Aorta (tissue), 5 donors: Measurements from ENCODE around the gene RIPOR3. TPM values are rescaled to one million over a fixed set of nuclear protein-coding genes. Genes with fewer than 3 reads are reported as not detected.

Experiments used
- ATAC-seq: fragments of 200-7000 bp; cut with Tn5 transposase; one replicate; pipeline ENCODE4 v1.9.1; 2022; ENCODE audit warnings: moderate library complexity; ENCODE audit not compliant: low FRiP score
- DNase-seq, 2 donors: peaks; one replicate each; pipeline ENCODE4 v3.0.0-alpha.2; 2020
- H3K27ac ChIP-seq, 2 donors: one replicate each; pipeline ENCODE4 v1.5.1; 2013; ENCODE audit warnings: low read length in 2 of 2, mild to moderate bottlenecking in 2 of 2, moderate library complexity in 2 of 2, control low read depth in 1 of 2, inconsistent platforms in 1 of 2, low read depth in 1 of 2
- H3K27me3 ChIP-seq, 2 donors: one replicate each; pipeline ENCODE4 v1.6.1; 2013; ENCODE audit warnings: control low read depth in 1 of 2, low read length in 1 of 2, mild to moderate bottlenecking in 1 of 2, moderate library complexity in 1 of 2; ENCODE audit not compliant: insufficient read depth in 2 of 2, control insufficient read depth in 1 of 2
- H3K36me3 ChIP-seq, 2 donors: one replicate each; pipeline ENCODE4 v1.6.1; 2013; ENCODE audit warnings: control low read depth in 1 of 2, low read length in 1 of 2, mild to moderate bottlenecking in 1 of 2; ENCODE audit not compliant: insufficient read depth in 2 of 2, control insufficient read depth in 1 of 2
- H3K4me1 ChIP-seq, 2 donors: one replicate each; pipeline ENCODE4 v1.6.1; 2013; ENCODE audit warnings: low read length in 2 of 2, control low read depth in 1 of 2, mild to moderate bottlenecking in 1 of 2, moderate library complexity in 1 of 2; ENCODE audit not compliant: insufficient read depth in 2 of 2, control insufficient read depth in 1 of 2
- H3K4me3 ChIP-seq, 2 donors: one replicate each; pipeline ENCODE4 v1.5.1; 2013; ENCODE audit warnings: low read length in 2 of 2, control low read depth in 1 of 2, mild to moderate bottlenecking in 1 of 2
- H3K9me3 ChIP-seq: one replicate; pipeline ENCODE4 v1.6.1; 2013; ENCODE audit warnings: mild to moderate bottlenecking, low read length; ENCODE audit not compliant: control insufficient read depth
- WGBS, 2 donors: extraction: QIAGEN DNeasy Blood & Tissue Kit; methylation state at CpG; one replicate each; pipeline ENCODE4 v1.1.7; 2013; 5-methylcytosine and 5-hydroxymethylcytosine counted together
- intact Hi-C, 2 donors: fragments of 100-400 bp; cut with DNase I; formaldehyde crosslinking; loops; one replicate each; pipeline versions ENCODE4 v1.14.2 to v1.15.0; 2022
- polyA plus RNA-seq, 2 donors: library from polyadenylated mRNA; stranded (reverse); fragments of 200-250 nt; gene quantifications; one replicate each; pipeline ENCODE4 v1.2.3, GENCODE V29; 2013
- total RNA-seq, 2 donors: library from RNA; stranded (reverse); fragmentation: NEBNext Ultra II Directional; extraction: Animal tissue kit (Norgen Biotek cat#: 25700); gene quantifications; one replicate each; pipeline ENCODE4 v1.2.1, GENCODE V29; 2021
- donor health status: healthy with polysubstance abuse.
- donor health status: Bipolar disorder and iron deficiency.
- donor health status: DM: no; HTN: no; CAD: no.
- donor health status: DM: no; HTN: no; CAD: no.
- donor health status: DM: yes; HTN: yes; CAD: no.

RIPOR3 gene
- total and polyA plus RNA-seq, 4 donors: 0.23 to 8.0 (median 2.3) TPM

DNA sequence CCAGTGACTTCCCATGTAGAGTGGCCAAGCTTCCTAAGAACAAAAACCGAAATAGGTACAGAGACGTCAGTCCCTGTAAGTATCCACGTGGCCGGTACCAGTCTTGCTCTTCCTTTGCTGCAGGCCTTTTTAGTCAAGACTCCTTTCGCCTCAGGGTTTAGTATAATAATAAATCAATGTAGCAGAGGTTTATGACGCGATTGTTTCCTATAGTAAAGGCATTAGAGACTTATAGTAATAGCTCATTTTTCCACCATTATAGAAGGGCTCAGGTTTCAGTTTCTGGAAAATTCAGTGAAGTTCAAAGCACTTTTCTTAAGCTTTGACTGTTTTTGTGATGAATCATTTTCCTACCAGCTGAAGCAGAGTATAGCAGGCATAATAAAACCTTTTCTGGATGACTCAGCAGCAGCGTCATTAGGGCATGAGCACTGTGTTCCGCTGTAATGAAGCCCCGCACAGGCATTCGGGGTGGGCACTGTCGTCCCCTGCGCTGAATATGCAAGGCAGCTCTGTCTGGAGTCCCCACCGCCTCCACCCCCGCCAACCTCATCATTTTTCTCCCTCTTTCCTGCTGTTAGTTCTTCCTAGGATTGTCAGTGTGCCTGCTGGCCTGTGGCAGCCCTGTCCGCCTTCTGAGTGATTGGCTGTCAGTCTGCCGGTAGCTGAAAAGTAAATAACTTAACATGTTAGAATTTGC is 129.8 kb downstream of the RIPOR3 start:
- peak overlapping the region; percentile 37 to 94 for H3K27ac ChIP-seq

GRCh38 chr20:50560867-50561266 is 130.5 kb downstream of the RIPOR3 start:
- 53 to 57% methylated on average over 5 of the region's 5 CpGs for WGBS, 2 donors
- Histone ChIP-seq H3K27ac (peak overlapping the region in 1 of 2 donors; percentile 94), H3K4me1 (peaks cover 0 to 7% of the 10 kb centered on the region in 2 donors), H3K4me3 (no peak overlapping the region), H3K36me3 (no peaks in the 10 kb centered on the region), H3K27me3 (no peaks in the 10 kb centered on the region), H3K9me3 (no peaks in the 10 kb centered on the region)
- no peak for DNase-seq
- intact Hi-C loops: loop anchor here in 1 of 2 donors (5.0 kb wide), 1 partner anchor 49 kb away; the partner anchor contains the start of gene PTPN1
- ATAC-seq: no peak

More for the DNA sequence above, 129.8 kb downstream of the RIPOR3 start:
- Histone ChIP-seq H3K4me3 (no peak overlapping the region), H3K9me3 (no peaks in the 10 kb centered on the region), H3K27me3 (no peaks in the 10 kb centered on the region), H3K4me1 (peaks cover 0 to 7% of the 10 kb centered on the region in 2 donors), H3K36me3 (no peaks in the 10 kb centered on the region)
- WGBS, 2 donors: 41 to 43% methylated on average over 17 of the region's 17 CpGs
- DNase-seq (peak in 1 of 2 donors; percentile 87), ATAC-seq (peak; percentile 72)
- intact Hi-C loops: loop anchor here in 1 of 2 donors (5.0 kb wide), 1 partner anchor 49 kb away; the partner anchor contains the start of gene PTPN1

DNA sequence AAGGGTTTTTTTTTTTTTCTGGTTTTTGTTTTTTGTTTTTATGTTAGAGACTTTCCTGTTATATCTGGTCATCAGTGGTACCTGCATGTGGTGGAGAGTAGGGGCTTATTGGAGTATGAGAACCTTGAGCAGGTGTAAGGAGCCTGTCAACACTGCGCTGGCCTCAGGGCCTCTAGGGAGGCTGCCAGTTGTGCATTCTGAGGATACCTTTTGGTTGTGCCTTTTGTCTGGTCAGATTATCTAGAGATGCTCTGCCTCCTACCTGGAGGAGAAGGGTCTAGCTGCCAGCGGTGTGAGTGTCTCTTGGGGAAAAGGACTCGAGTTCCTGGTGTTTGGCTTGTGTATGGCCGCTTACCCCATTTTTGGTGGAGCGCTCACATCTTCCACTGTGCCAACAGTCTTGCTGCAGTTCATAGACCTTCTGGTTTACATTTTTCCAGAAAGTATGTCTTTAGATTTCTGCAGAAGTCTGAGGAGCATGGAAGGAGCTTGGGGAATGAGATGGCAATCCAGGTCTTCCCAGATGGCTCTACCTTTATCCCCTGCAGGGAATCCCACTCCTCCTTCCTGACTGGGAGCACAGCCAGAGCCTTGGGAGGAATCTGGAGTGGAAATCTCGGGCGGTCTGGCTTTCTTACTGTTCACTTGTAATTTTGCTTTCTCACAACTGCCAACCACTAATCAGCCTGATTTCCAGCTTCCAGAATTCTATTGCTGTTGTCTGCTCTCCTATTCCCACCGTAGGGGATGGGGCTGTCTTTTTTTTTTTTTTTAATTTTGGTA is 131.3 kb downstream of the RIPOR3 start:
- Histone ChIP-seq H3K4me3 (no peak overlapping the region), H3K9me3 (no peaks in the 10 kb centered on the region), H3K27me3 (no peaks in the 10 kb centered on the region), H3K36me3 (no peaks in the 10 kb centered on the region), H3K27ac (no peak overlapping the region), H3K4me1 (peaks cover 0 to 7% of the 10 kb centered on the region in 2 donors)
- DNase-seq: no peak
- intact Hi-C loops: loop anchor here in 1 of 2 donors (5.0 kb wide), 1 partner anchor 48 kb away; the partner anchor contains the start of gene PTPN1
- WGBS, 2 donors: 75 to 76% methylated on average over 8 of the region's 8 CpGs
- ATAC-seq: no peak

DNA sequence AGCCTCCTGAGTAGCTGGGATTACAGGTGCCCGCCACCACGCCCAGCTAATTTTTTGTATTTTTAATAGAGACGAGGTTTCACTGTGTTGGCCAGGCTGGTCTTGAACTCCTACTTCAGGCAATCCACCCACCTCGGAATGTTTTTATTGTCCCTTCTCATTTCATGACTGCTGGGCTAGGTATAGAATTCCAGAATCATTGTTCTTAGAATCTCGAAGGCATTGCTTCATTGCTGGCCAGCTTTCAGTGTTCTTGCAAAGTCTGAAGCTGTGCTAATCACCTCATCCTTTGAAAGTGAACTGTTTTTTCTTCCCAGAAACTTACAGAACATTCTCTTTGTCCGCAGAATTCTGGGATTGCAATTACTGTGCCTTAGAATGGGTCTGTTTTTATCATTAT is 132.2 kb downstream of the RIPOR3 start:
- no peaks in the 10 kb centered on the region for H3K27me3 ChIP-seq
- no peaks in the 10 kb centered on the region for H3K9me3 ChIP-seq
- WGBS, 2 donors: 96 to 97% methylated on average over 4 to 6 of the region's 6 CpGs
- H3K4me3 ChIP-seq: no peak overlapping the region
- DNase-seq (no peak), ATAC-seq (no peak)
- intact Hi-C loops: no loop called here
- H3K36me3 ChIP-seq: no peaks in the 10 kb centered on the region
- peaks cover 0 to 7% of the 10 kb centered on the region in 2 donors for H3K4me1 ChIP-seq
- no peak overlapping the region for H3K27ac ChIP-seq

DNA sequence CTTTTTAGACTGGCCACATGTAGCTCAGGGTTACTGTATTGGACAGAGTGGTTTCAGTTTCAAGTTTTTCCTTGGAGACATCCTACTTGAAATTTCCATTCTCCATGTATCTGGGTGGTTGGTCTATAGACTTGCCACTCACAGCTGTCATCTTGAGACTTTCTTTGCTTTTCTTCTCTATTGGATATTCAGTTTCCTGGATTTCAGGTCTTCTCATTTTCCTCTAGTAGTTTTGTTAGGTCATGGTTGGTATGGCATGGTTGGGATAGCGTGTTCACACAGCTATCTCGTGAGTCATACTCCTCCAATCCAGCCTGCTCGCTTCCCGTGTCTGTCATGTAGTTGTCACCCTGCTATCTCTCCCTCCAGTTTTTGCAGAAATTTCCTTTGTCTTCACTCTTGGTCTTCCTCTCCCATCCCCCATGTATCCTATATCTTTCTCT is 132.8 kb downstream of the RIPOR3 start:
- 76 to 78% methylated on average over 4 of the region's 4 CpGs for WGBS, 2 donors
- DNase-seq (no peak), ATAC-seq (no peak)
- intact Hi-C loops: no loop called here
- Histone ChIP-seq H3K27me3 (no peaks in the 10 kb centered on the region), H3K36me3 (no peaks in the 10 kb centered on the region), H3K9me3 (no peaks in the 10 kb centered on the region), H3K27ac (no peak overlapping the region), H3K4me3 (no peak overlapping the region), H3K4me1 (peaks cover 0 to 7% of the 10 kb centered on the region in 2 donors)

DNA sequence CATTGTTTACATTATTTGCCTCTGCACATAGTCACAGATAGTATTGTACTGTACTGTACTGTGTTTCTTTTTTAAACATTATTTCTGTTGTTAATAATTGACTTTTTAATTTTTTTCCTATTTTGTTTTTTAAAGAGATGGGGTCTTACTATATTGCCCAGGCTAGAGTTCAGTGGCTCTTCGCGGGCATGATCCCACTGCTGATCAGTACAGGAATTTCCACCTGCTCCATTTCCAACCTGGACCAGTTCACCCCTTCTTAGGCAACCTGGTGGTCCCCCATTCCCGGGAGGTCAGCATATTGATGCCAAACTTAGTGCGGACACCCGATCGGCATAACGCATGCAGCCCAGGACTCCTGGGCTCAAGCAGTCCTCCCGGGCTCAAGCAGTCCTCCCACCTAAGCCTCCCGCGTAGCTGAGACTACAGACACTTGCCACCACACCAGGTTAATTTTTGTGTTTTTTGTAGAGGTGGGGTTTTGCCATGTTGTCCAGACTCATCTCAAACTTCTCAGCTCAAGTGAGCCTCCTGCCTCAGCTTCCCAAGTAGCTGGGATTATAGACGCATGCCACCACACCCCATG is 133.7 kb downstream of the RIPOR3 start:
- Histone ChIP-seq H3K4me1 (peaks cover 0 to 7% of the 10 kb centered on the region in 2 donors), H3K27me3 (no peaks in the 10 kb centered on the region), H3K36me3 (no peaks in the 10 kb centered on the region), H3K4me3 (no peak overlapping the region), H3K9me3 (no peaks in the 10 kb centered on the region), H3K27ac (no peak overlapping the region)
- intact Hi-C loops: no loop called here
- ATAC-seq (no peak), DNase-seq (no peak)
- WGBS, 2 donors: 96 to 98% methylated on average over 11 of the region's 11 CpGs

- ATAC-seq (no peak), DNase-seq (no peak)
- intact Hi-C loops: no loop called here
- no peak overlapping the region for H3K4me3 ChIP-seq
- H3K36me3 ChIP-seq: no peaks in the 10 kb centered on the region
- H3K4me1 ChIP-seq: peaks cover 0 to 4% of the 10 kb centered on the region in 2 donors
- 90 to 93% methylated on average over 5 of the region's 5 CpGs for WGBS, 2 donors
- H3K9me3 ChIP-seq: no peaks in the 10 kb centered on the region
- H3K27ac ChIP-seq: no peak overlapping the region
- no peaks in the 10 kb centered on the region for H3K27me3 ChIP-seq
Measured at GRCh38 chr20:50555662-50556061, 135.7 kb downstream of the RIPOR3 start.

- WGBS, 2 donors: 95 to 99% methylated on average over 4 of the region's 4 CpGs
- ATAC-seq: no peak
- H3K4me3 ChIP-seq: no peak overlapping the region
- no peak overlapping the region for H3K27ac ChIP-seq
- H3K9me3 ChIP-seq: no peaks in the 10 kb centered on the region
- no peaks in the 10 kb centered on the region for H3K4me1 ChIP-seq
- no peaks in the 10 kb centered on the region for H3K36me3 ChIP-seq
- no peak for DNase-seq
- intact Hi-C loops: no loop called here
- H3K27me3 ChIP-seq: no peaks in the 10 kb centered on the region
Measured at GRCh38 chr20:50554694-50555579, 136.4 kb downstream of the RIPOR3 start.
